GM12874 (cell line): ENCODE measurements around the gene ING2.

Experiments
- CTCF ChIP-seq: IDR thresholded peaks from 2 replicates; pipeline ENCODE4 v1.5.1; 2011; ENCODE audit warnings: low read depth, mild to moderate bottlenecking, control low read depth, low read length, moderate library complexity; ENCODE audit not compliant: insufficient read depth

Gene ING2

GRCh38 chr4:183504930-183505610, at the start of gene ING2:
ING2 (plus strand) TSS chr4:183505058; CDS start chr4:183505196, 138 bp downstream.
- TF ChIP-seq CTCF: no peak

GRCh38 chr4:183455431-183456195, 49.2 kb upstream of the ING2 start:
- TF ChIP-seq CTCF: no peak

GRCh38 chr4:183458005-183458404, 46.9 kb upstream of the ING2 start:
- TF ChIP-seq CTCF: no peak

- no peak for TF ChIP-seq CTCF
Measured at GRCh38 chr4:183467246-183467645, 37.6 kb upstream of the ING2 start.

- no peak for TF ChIP-seq CTCF
Measured at GRCh38 chr4:183468210-183469095, 36.4 kb upstream of the ING2 start.

- no peak for TF ChIP-seq CTCF
Measured at GRCh38 chr4:183469285-183469684, 35.6 kb upstream of the ING2 start.

GRCh38 chr4:183469936-183470335, 34.9 kb upstream of the ING2 start:
- TF ChIP-seq CTCF: no peak
